Suprapubic skin (tissue), 4 donors: Measurements from ENCODE around the gene AIDA.

Experiments used
- CTCF ChIP-seq, 2 donors: fragments of 200-600 bp in 1 of 2; fragments of 450-650 bp in 1 of 2; sonication (generic) in 1 of 2; IDR thresholded peaks; one replicate each; pipeline ENCODE4 v1.5.1; 2016 to 2019; ENCODE audit warnings: antibody characterized with exemption in 2 of 2, mild to moderate bottlenecking in 1 of 2, moderate library complexity in 1 of 2
- POLR2A ChIP-seq, 2 donors: fragments of 450-650 bp; IDR thresholded peaks; one replicate each; pipeline ENCODE4 v1.6.1; 2017; ENCODE audit warnings: antibody characterized with exemption in 2 of 2, mild to moderate bottlenecking in 2 of 2, moderate library complexity in 2 of 2
- POLR2AphosphoS5 ChIP-seq, 3 donors: sonication (generic); formaldehyde crosslinking; IDR thresholded peaks; one replicate each; pipeline ENCODE4 v1.6.1; 2017; ENCODE audit warnings: antibody characterized with exemption in 3 of 3

GRCh38 chr1:222759451-222760035 is 47.3 kb upstream of the AIDA start:
- TF ChIP-seq CTCF (IDR thresholded peaks at IDR 0.05): no peak
- TF ChIP-seq POLR2A (IDR thresholded peaks at IDR 0.05): no peak
- no peak for TF ChIP-seq POLR2AphosphoS5 (IDR thresholded peaks at IDR 0.05)
